Naive B cell (primary cell): ENCODE measurements around the gene GSTT2B. TPM values are rescaled to one million over a fixed set of nuclear protein-coding genes. Genes with fewer than 3 reads are reported as not detected.
"Not testable (repeated sequence)": the region's sequence is repeated elsewhere in the genome, so short reads cannot be mapped to it uniquely, and the experiment has no call there.

ENCODE experiments used
- ATAC-seq, 2 donors: fragments of 150-1000 bp; cut with Tn5 transposase; 2 replicates each; pipeline ENCODE4 v1.10.0; 2021; ENCODE audit warnings: low read depth in 2 of 2, mild to moderate bottlenecking in 2 of 2, moderate library complexity in 2 of 2
- DNase-seq: peaks from one replicate; pipeline ENCODE4 v3.0.0; 2022
- H3K27ac Mint-ChIP-seq, 6 donors: one replicate each; pipeline ENCODE4 v1.8.0; 2020 to 2022; ENCODE audit warnings: mild to moderate bottlenecking in 6 of 6, mixed read lengths in 6 of 6, moderate library complexity in 5 of 6, inconsistent platforms in 2 of 6
- H3K27me3 Mint-ChIP-seq, 3 donors: one replicate each; pipeline ENCODE4 v1.8.0; 2021 to 2022; ENCODE audit warnings: mixed read lengths in 3 of 3, mild to moderate bottlenecking in 1 of 3
- H3K36me3 Mint-ChIP-seq, 2 donors: one replicate each; pipeline ENCODE4 v1.8.0; 2020 to 2022; ENCODE audit warnings: mixed read lengths in 2 of 2, inconsistent platforms in 1 of 2, mild to moderate bottlenecking in 1 of 2
- H3K4me1 Mint-ChIP-seq, 3 donors: one replicate each; pipeline ENCODE4 v1.8.0; 2020 to 2022; ENCODE audit warnings: mixed read lengths in 3 of 3, inconsistent platforms in 1 of 3, mild to moderate bottlenecking in 1 of 3, moderate library complexity in 1 of 3
- H3K4me3 Mint-ChIP-seq, 8 donors: one replicate each; pipeline ENCODE4 v1.8.0; 2020 to 2022; ENCODE audit warnings: mild to moderate bottlenecking in 8 of 8, mixed read lengths in 8 of 8, moderate library complexity in 8 of 8, inconsistent platforms in 2 of 8
- H3K9me3 Mint-ChIP-seq, 7 donors: one replicate each; pipeline ENCODE4 v1.8.0; 2020 to 2022; ENCODE audit warnings: mixed read lengths in 7 of 7, mild to moderate bottlenecking in 5 of 7, inconsistent platforms in 2 of 7, moderate library complexity in 1 of 7
- polyA plus RNA-seq, 6 donors: library from polyadenylated mRNA; unstranded; fragments of 300-500 nt; fragmentation: Illumina TruSeq; gene quantifications; one replicate each; pipeline ENCODE4 v1.2.3, GENCODE V29; 2021; ENCODE audit warnings: low read depth in 6 of 6

GSTT2B gene
- polyA plus RNA-seq, 6 donors from 2014 or later, result not detected

DNA sequence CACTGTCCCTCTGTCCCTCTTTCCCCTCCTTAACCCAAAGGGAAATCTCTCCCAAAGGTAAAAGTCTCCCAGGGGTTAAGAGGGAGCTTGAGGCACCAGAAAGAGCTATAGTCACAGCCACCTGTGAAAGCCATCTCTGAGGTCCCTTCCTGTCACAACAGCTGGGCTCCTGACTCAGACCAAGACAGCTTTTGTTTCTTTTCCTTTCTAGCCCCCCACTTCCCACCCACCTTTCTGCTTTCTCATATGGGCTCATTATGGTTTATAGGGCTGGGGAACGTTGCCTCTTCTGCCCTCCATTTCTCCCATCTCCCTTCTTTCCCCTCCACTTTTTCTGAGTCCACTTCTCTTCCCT, 47.7 kb downstream of the GSTT2B start:
- DNase-seq, result no peak
- no peak for ATAC-seq

DNA sequence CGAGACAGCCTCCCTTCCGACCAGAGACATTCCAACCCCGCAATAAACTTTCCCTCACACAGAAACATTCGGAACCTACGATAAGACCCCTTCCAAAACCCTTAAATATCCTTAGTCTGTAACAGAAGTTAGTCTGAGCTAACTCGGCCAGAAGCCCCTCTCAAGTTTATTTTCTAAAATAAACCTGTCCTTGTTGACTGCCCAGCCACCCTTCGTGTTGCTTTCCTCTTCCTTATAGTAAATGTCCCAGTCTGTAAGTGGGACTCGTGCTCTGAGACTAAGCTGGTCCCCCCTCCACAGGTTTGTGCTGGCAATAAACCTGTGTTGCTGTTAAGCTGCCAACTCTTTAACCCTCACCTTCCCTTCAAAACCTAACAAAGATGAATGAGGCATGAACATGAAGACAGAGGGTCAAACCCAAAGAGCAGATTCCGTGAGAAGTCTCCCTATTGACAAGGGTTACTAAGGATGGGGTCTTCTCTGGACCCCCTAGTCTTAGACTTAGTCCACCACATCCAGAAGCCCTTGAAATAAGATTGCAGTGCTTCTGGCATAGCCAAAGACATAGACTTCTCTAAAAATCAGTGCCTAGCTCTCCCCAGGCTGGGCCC, 48.6 kb downstream of the GSTT2B start:
- Mint-ChIP-seq H3K4me1 (peaks cover 24 to 42% (median 33%) of the 10 kb centered on the region in 3 donors), H3K36me3 (no peaks in the 10 kb centered on the region), H3K4me3 (peak overlapping the region in 5 of 8 donors; percentile 21 to 98 (median 41)), H3K27me3 (peaks cover 0 to 4% (median 0%) of the 10 kb centered on the region in 3 donors), H3K9me3 (no peaks in the 10 kb centered on the region), H3K27ac (peak overlapping the region in 1 of 6 donors; percentile 25)
- DNase-seq (no peak), ATAC-seq (no peak)

More for the DNA sequence above, 47.7 kb downstream of the GSTT2B start:
- Mint-ChIP-seq H3K4me1 (peaks cover 24 to 41% (median 33%) of the 10 kb centered on the region in 3 donors), H3K36me3 (no peaks in the 10 kb centered on the region), H3K27ac (peak overlapping the region; percentile 94 to 99 (median 97)), H3K27me3 (peaks cover 0 to 4% (median 0%) of the 10 kb centered on the region in 3 donors), H3K9me3 (no peaks in the 10 kb centered on the region), H3K4me3 (peak overlapping the region; percentile 86 to 100 (median 98))

DNA sequence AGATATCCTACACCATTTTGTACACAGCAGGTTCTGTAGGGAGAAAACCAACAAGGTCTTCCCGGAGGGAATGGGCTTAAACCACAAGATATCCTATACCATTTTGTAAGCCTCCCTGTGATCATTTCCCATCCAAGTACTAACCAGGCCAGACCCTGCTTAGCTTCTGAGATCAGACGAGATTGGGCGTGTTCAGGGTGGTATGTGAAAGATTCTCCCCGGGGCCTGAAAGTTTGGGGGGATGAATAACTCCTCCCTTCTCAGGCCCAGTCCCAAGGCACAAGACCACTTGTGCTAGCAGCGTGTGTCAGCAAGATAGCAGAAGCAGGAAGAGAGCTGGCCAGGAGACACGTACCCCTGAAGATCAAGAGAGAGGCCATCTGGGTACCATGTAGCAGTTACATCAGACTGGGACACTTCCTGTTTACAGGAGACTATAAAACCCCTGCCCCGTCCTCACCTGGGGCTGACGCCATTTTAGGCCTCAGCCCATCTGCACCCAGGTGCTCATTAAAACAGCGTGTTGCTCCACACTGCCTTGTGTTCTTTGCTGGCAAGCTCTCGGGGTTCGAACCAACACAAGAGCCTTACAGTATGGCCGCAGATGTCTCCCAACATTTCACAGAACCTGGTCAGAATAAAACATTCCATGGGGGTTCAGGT, 49.5 kb downstream of the GSTT2B start:
- H3K4me3 Mint-ChIP-seq, result peak overlapping the region in 2 of 8 donors; percentile 79 to 86
- no peaks in the 10 kb centered on the region for H3K9me3 Mint-ChIP-seq
- ATAC-seq (no peak), DNase-seq (no peak)
- peak overlapping the region in 1 of 6 donors; percentile 50 for H3K27ac Mint-ChIP-seq
- peaks cover 0 to 4% (median 0%) of the 10 kb centered on the region in 3 donors for H3K27me3 Mint-ChIP-seq
- peaks cover 24 to 42% (median 33%) of the 10 kb centered on the region in 3 donors for H3K4me1 Mint-ChIP-seq
- no peaks in the 10 kb centered on the region for H3K36me3 Mint-ChIP-seq

DNA sequence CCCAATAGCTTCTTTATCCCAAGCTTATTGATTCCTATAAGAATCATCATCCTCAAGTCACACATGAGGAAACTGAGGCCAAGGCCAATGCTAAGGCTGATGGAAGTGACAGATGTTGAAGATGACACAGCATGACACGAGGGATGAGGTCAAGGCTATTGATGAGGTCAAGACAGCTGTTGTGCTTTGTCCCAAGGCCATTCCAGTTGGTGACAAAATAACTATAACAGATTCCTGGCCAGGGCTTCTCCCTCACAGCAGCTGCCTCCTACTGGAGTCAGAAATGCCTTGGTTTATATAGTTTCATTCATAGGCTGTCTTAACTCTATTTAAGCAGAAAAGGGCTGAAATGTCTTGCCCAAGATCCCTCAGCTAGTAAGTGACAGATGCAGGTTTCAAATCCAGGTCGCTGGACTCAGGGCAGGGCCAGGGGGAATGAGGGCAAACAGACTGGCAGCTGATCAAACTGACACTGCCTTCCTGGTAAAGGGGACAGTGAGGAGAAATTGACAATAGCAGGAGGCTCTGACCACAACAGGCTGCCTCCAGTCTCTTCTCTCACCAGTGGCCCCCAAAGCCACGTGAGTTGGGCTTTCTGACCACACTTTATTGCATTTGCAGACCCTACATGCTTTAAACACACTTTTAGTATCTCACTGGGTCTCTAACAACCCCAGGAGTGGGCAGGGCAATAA, 50.4 kb downstream of the GSTT2B start:
- DNase-seq (no peak), ATAC-seq (no peak)
- no peak overlapping the region for H3K27ac Mint-ChIP-seq
- H3K9me3 Mint-ChIP-seq, result no peaks in the 10 kb centered on the region
- H3K4me3 Mint-ChIP-seq, result peak overlapping the region in 1 of 8 donors; percentile 10
- peaks cover 21 to 40% (median 31%) of the 10 kb centered on the region in 3 donors for H3K4me1 Mint-ChIP-seq
- no peaks in the 10 kb centered on the region for H3K36me3 Mint-ChIP-seq
- peaks cover 0 to 4% (median 0%) of the 10 kb centered on the region in 3 donors for H3K27me3 Mint-ChIP-seq

DNA sequence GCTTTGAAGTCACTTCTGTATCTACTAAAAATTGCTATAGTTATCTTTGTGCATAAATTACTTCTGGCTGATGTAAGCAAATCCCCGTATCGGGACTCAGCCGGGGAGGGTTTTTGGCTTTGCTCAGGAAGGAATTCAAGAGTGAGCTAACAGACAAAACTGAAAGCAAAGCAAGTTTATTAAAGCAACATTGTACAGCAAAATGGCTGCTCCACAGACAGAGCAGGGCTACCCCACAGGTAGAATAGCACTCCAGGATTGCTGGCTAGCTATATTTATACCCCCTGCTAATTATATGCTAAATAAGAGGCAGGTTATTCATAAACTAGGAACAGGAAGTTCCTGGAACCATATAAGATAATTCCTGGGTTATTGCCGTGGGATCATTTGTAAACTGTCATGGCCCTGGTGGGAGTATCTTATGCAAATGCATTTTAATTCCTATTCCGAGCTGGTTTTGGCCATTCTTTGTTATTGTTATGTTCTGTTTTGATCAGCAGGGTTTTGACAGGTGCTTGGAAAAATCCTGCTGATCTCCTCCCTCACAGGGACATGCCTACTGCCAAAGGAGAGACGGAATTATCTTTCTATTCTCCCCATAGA, 51.6 kb downstream of the GSTT2B start:
- Mint-ChIP-seq H3K4me3 (peak overlapping the region in 1 of 8 donors; percentile 15), H3K27me3 (peaks cover 0 to 4% (median 0%) of the 10 kb centered on the region in 3 donors), H3K36me3 (no peaks in the 10 kb centered on the region), H3K27ac (no peak overlapping the region), H3K9me3 (no peaks in the 10 kb centered on the region), H3K4me1 (peaks cover 12 to 27% (median 18%) of the 10 kb centered on the region in 3 donors)
- DNase-seq (no peak), ATAC-seq (no peak)

DNA sequence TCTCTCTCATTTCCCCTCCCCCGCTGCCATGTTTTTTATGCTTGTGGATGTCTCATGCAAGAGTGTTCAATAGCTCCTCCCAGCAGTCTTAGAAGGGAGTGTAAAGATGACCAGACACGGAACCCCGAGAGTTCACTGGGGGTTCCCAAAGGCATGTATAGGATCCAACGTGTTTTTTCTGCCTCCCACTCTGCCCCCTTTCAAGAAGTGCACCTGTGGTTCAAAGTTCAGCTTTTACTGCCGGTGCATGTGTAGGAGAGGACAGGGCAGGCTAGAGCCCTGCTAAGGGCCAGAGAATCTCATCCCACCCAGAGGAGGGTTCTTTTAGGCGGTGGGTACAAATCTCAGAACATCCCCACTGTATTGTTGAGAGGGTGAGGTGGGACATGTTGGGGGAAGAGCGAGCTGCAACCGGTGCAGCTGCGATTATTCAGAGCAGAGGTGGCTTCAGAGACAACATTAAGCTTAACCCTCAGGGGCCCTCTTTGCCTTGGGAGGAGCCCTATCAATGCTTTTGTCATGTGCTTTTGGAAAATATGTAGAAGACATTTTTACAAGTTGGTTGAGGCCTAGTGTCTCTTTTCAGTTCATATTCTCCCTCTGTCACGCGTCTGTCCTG, 52.3 kb downstream of the GSTT2B start:
- Mint-ChIP-seq H3K36me3 (no peaks in the 10 kb centered on the region), H3K4me1 (peaks cover 10 to 24% (median 11%) of the 10 kb centered on the region in 3 donors), H3K9me3 (no peaks in the 10 kb centered on the region), H3K27me3 (peaks cover 0 to 4% (median 0%) of the 10 kb centered on the region in 3 donors), H3K4me3 (no peak overlapping the region), H3K27ac (peak overlapping the region in 2 of 6 donors; percentile 14 to 86)
- no peak for DNase-seq
- no peak for ATAC-seq

DNA sequence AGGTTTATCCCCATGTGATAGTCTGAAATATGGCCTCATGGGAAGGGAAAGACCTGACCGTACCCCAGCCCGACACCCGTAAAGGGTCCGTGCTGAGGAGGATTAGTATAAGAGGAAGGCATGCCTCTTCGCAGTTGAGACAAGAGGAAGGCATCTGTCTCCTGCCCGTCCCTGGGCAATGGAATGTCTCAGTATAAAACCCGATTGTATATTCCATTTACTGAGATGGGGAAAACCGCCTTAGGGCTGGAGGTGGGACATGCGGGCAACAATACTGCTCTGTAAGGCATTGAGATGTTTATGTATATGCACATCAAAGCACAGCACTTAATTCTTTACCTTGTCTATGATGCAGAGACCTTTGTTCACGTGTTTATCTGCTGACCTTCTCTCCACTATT, 53.6 kb downstream of the GSTT2B start:
- not testable (repeated sequence) for H3K27ac Mint-ChIP-seq, H3K36me3 Mint-ChIP-seq, H3K4me3 Mint-ChIP-seq, DNase-seq, H3K9me3 Mint-ChIP-seq, H3K27me3 Mint-ChIP-seq, ATAC-seq
- peaks cover 1 to 13% (median 3%) of the 10 kb centered on the region in 3 donors for H3K4me1 Mint-ChIP-seq

Other genes starting within 250 kb of the GSTT2B start
- gene ZNF70, start 210.1 kb downstream of the GSTT2B start, polyA plus RNA-seq, result 1 to 10 TPM in 1 of 6 donors, under 1 TPM in 4, not detected in 1; 0.22 to 1.0 (median 0.47) TPM
- 1,000 to 10,000 TPM in 5 of 6 donors, 100 to 1,000 TPM in 1; 910 to 1,673 (median 1,335) TPM for gene VPREB3, start 206.8 kb downstream of the GSTT2B start, polyA plus RNA-seq
- gene C22orf15, start 198.2 kb downstream of the GSTT2B start, polyA plus RNA-seq, result 1 to 10 TPM in 2 of 6 donors, under 1 TPM in 2, not detected in 2; 0.13 to 4.9 (median 1.0) TPM
- gene CHCHD10, start 193.2 kb downstream of the GSTT2B start, polyA plus RNA-seq, result 10 to 100 TPM; 36.3 to 65.9 (median 62.6) TPM
- 10 to 100 TPM; 10.2 to 18.9 (median 14.2) TPM for gene MMP11, start 188.3 kb downstream of the GSTT2B start, polyA plus RNA-seq
- gene SMARCB1, start 174.2 kb downstream of the GSTT2B start, polyA plus RNA-seq, result 10 to 100 TPM; 73.0 to 90.9 (median 78.1) TPM
- gene DERL3, start 122.2 kb downstream of the GSTT2B start, polyA plus RNA-seq, result 10 to 100 TPM; 25.2 to 33.9 (median 26.4) TPM
- gene SLC2A11, start 103.3 kb downstream of the GSTT2B start, polyA plus RNA-seq, result 10 to 100 TPM in 4 of 6 donors, 1 to 10 TPM in 2; 7.0 to 15.9 (median 10.9) TPM
- gene MIF, start 66.8 kb downstream of the GSTT2B start, polyA plus RNA-seq, result 1,000 to 10,000 TPM in 2 of 6 donors, 100 to 1,000 TPM in 4; 853 to 1,113 (median 946) TPM
- 1 to 10 TPM in 5 of 6 donors, under 1 TPM in 1; 0.89 to 5.3 (median 1.3) TPM for gene DDTL, start 5.7 kb upstream of the GSTT2B start, polyA plus RNA-seq
- gene DDT, start 13.2 kb upstream of the GSTT2B start, polyA plus RNA-seq, result 100 to 1,000 TPM; 111 to 156 (median 127) TPM
- not detected for gene GSTT2, start 18.9 kb upstream of the GSTT2B start, polyA plus RNA-seq
- not detected for gene GSTT4, start 44.3 kb upstream of the GSTT2B start, polyA plus RNA-seq
- gene CABIN1, start 50.1 kb upstream of the GSTT2B start, polyA plus RNA-seq, result 1 to 10 TPM; 3.9 to 8.0 (median 5.0) TPM
- under 1 TPM in 1 of 6 donors, not detected in 5; 0.09 TPM for gene SUSD2, start 220.3 kb upstream of the GSTT2B start, polyA plus RNA-seq